ENCODE measurements around the gene LRRC72.

LRRC72 gene

GRCh38 chr7:16587129-16587528 lies 60.5 kb downstream of the LRRC72 start:
- Histone ChIP-seq H3K9ac (no peak overlapping the region), H3K27me3 (ENCODE audit: insufficient read depth, low read depth) (no peaks in the 10 kb centered on the region), H3K27ac (no peak overlapping the region), H3K4me3 (IDR thresholded peaks at IDR 0.05; ENCODE audit: insufficient read depth, low read depth, low read length) (no peak overlapping the region), H3K79me2 (ENCODE audit: insufficient read depth, low read depth) (no peaks in the 10 kb centered on the region), H3K36me3 (ENCODE audit: insufficient read depth) (no peaks in the 10 kb centered on the region), H3K4me2 (no peak overlapping the region), H3K4me1 (ENCODE audit: low read depth, poor library complexity, severe bottlenecking) (no peaks in the 10 kb centered on the region), H2AFZ (ENCODE audit: low read depth) (no peak overlapping the region), H4K20me1 (ENCODE audit: insufficient read depth) (no peaks in the 10 kb centered on the region)
- no peak for TF ChIP-seq CTCF (conservative IDR thresholded peaks at IDR 0.05; ENCODE audit: low read depth, low read length)

- Histone ChIP-seq H2AFZ (ENCODE audit: low read depth) (no peak overlapping the region), H4K20me1 (ENCODE audit: insufficient read depth) (no peaks in the 10 kb centered on the region), H3K79me2 (ENCODE audit: insufficient read depth, low read depth) (no peaks in the 10 kb centered on the region), H3K27ac (no peak overlapping the region), H3K4me1 (ENCODE audit: low read depth, poor library complexity, severe bottlenecking) (no peaks in the 10 kb centered on the region), H3K4me3 (IDR thresholded peaks at IDR 0.05; ENCODE audit: insufficient read depth, low read depth, low read length) (no peak overlapping the region), H3K27me3 (ENCODE audit: insufficient read depth, low read depth) (no peaks in the 10 kb centered on the region), H3K36me3 (ENCODE audit: insufficient read depth) (no peaks in the 10 kb centered on the region), H3K9ac (no peak overlapping the region), H3K4me2 (no peak overlapping the region)
- no peak for TF ChIP-seq CTCF (conservative IDR thresholded peaks at IDR 0.05; ENCODE audit: low read depth, low read length)
Measured at GRCh38 chr7:16587790-16588189, 61.2 kb downstream of the LRRC72 start.

GRCh38 chr7:16589881-16590280 lies 63.3 kb downstream of the LRRC72 start:
- no peaks in the 10 kb centered on the region for H3K79me2 ChIP-seq (ENCODE audit: insufficient read depth, low read depth)
- no peak overlapping the region for H3K27ac ChIP-seq
- no peak overlapping the region for H3K4me2 ChIP-seq
- no peak overlapping the region for H2AFZ ChIP-seq (ENCODE audit: low read depth)
- no peaks in the 10 kb centered on the region for H3K4me1 ChIP-seq (ENCODE audit: low read depth, poor library complexity, severe bottlenecking)
- H3K27me3 ChIP-seq (ENCODE audit: insufficient read depth, low read depth) = no peaks in the 10 kb centered on the region
- H3K4me3 ChIP-seq (IDR thresholded peaks at IDR 0.05; ENCODE audit: insufficient read depth, low read depth, low read length) = no peak overlapping the region
- H3K9ac ChIP-seq = no peak overlapping the region
- H4K20me1 ChIP-seq (ENCODE audit: insufficient read depth) = no peaks in the 10 kb centered on the region
- TF ChIP-seq CTCF (conservative IDR thresholded peaks at IDR 0.05; ENCODE audit: low read depth, low read length) = no peak
- H3K36me3 ChIP-seq (ENCODE audit: insufficient read depth) = no peaks in the 10 kb centered on the region

- TF ChIP-seq CTCF (conservative IDR thresholded peaks at IDR 0.05; ENCODE audit: low read depth, low read length) = no peak
- no peak overlapping the region for H3K9ac ChIP-seq
- no peaks in the 10 kb centered on the region for H4K20me1 ChIP-seq (ENCODE audit: insufficient read depth)
- no peaks in the 10 kb centered on the region for H3K27me3 ChIP-seq (ENCODE audit: insufficient read depth, low read depth)
- no peaks in the 10 kb centered on the region for H3K4me1 ChIP-seq (ENCODE audit: low read depth, poor library complexity, severe bottlenecking)
- H2AFZ ChIP-seq (ENCODE audit: low read depth) = no peak overlapping the region
- H3K36me3 ChIP-seq (ENCODE audit: insufficient read depth) = no peaks in the 10 kb centered on the region
- no peak overlapping the region for H3K4me2 ChIP-seq
- H3K27ac ChIP-seq = no peak overlapping the region
- H3K79me2 ChIP-seq (ENCODE audit: insufficient read depth, low read depth) = no peaks in the 10 kb centered on the region
- no peak overlapping the region for H3K4me3 ChIP-seq (IDR thresholded peaks at IDR 0.05; ENCODE audit: insufficient read depth, low read depth, low read length)
Measured at GRCh38 chr7:16590424-16590823, 63.8 kb downstream of the LRRC72 start.

GRCh38 chr7:16592395-16592794 lies 65.8 kb downstream of the LRRC72 start:
- Histone ChIP-seq H3K36me3 (ENCODE audit: insufficient read depth) (no peaks in the 10 kb centered on the region), H3K4me1 (ENCODE audit: low read depth, poor library complexity, severe bottlenecking) (no peaks in the 10 kb centered on the region), H4K20me1 (ENCODE audit: insufficient read depth) (no peaks in the 10 kb centered on the region), H3K4me3 (IDR thresholded peaks at IDR 0.05; ENCODE audit: insufficient read depth, low read depth, low read length) (no peak overlapping the region), H3K9ac (no peak overlapping the region), H3K79me2 (ENCODE audit: insufficient read depth, low read depth) (no peaks in the 10 kb centered on the region), H3K4me2 (no peak overlapping the region), H3K27ac (no peak overlapping the region), H2AFZ (ENCODE audit: low read depth) (no peak overlapping the region), H3K27me3 (ENCODE audit: insufficient read depth, low read depth) (no peaks in the 10 kb centered on the region)
- TF ChIP-seq CTCF (conservative IDR thresholded peaks at IDR 0.05; ENCODE audit: low read depth, low read length) = no peak
